Stomach (tissue), 4 donors: Measurements from ENCODE around the gene GOLGA6L24.
"Not testable (repeated sequence)": the region's sequence is repeated elsewhere in the genome, so short reads cannot be mapped to it uniquely, and the experiment has no call there.

Source experiments
- CTCF ChIP-seq, 7 experiments: fragments of 450-650 bp in 4 of 7; fragments of 200-600 bp in 3 of 7; sonication (generic) in 3 of 7; IDR thresholded peaks; one replicate each; pipeline ENCODE4 v1.5.1; 2016 to 2019; ENCODE audit warnings: antibody characterized with exemption in 7 of 7, control low read depth in 2 of 7, mild to moderate bottlenecking in 1 of 7
- POLR2A ChIP-seq, 4 donors: fragments of 450-650 bp; IDR thresholded peaks; one replicate each; pipeline ENCODE4 v1.6.1; 2016; ENCODE audit warnings: antibody characterized with exemption in 4 of 4, control low read depth in 2 of 4, mild to moderate bottlenecking in 1 of 4, moderate library complexity in 1 of 4
- POLR2AphosphoS5 ChIP-seq, 3 donors: sonication (generic); formaldehyde crosslinking; IDR thresholded peaks; one replicate each; pipeline ENCODE4 v1.6.1; 2016; ENCODE audit warnings: antibody characterized with exemption in 3 of 3

- TF ChIP-seq POLR2A, CTCF, POLR2AphosphoS5 (IDR thresholded peaks at IDR 0.05): not testable (repeated sequence)
Observed at GRCh38 chr15:28321358-28322078, 36.4 kb downstream of the GOLGA6L24 start.
